ENCODE results near the gene LRBA. TPM values are rescaled to one million over a fixed set of nuclear protein-coding genes. Genes with fewer than 3 reads are reported as not detected.

The LRBA gene
- total RNA-seq, 2 donors from 2014 or later = 30.9 to 33.7 TPM

- Histone ChIP-seq H3K4me1 (ENCODE audit: control insufficient read depth in 1 of 2, low read depth in 2 of 2) (no peaks in the 10 kb centered on the region), H3K27me3 (replicated peaks; ENCODE audit: insufficient read depth) (no peaks in the 10 kb centered on the region), H3K27ac (no peak overlapping the region), H3K4me3 (peak overlapping the region; percentile 60), H3K36me3 (no peaks in the 10 kb centered on the region), H3K9me3 (no peaks in the 10 kb centered on the region)
- TF ChIP-seq CTCF (IDR thresholded peaks at IDR 0.05) = no peak
- DNase-seq (ENCODE audit: low spot score) (no peak), ATAC-seq (ENCODE audit: insufficient number of reproducible peaks, low FRiP score, low read depth) (no peak)
These were observed 434.8 kb downstream of the LRBA start for GRCh38 chr4:150580306-150580705.

- H3K4me3 ChIP-seq = peak overlapping the region; percentile 60
- no peaks in the 10 kb centered on the region for H3K36me3 ChIP-seq
- H3K4me1 ChIP-seq (ENCODE audit: control insufficient read depth in 1 of 2, low read depth in 2 of 2) = no peaks in the 10 kb centered on the region
- peak overlapping the region in 1 of 2 donors; percentile 50 for H3K27ac ChIP-seq
- DNase-seq (ENCODE audit: low spot score) = no peak
- no peaks in the 10 kb centered on the region for H3K27me3 ChIP-seq (replicated peaks; ENCODE audit: insufficient read depth)
- TF ChIP-seq CTCF (IDR thresholded peaks at IDR 0.05) = no peak
- ATAC-seq (ENCODE audit: insufficient number of reproducible peaks, low FRiP score, low read depth) = no peak
- H3K9me3 ChIP-seq = no peaks in the 10 kb centered on the region
These were observed 435.4 kb downstream of the LRBA start for GRCh38 chr4:150579551-150580234.

- ATAC-seq (ENCODE audit: insufficient number of reproducible peaks, low FRiP score, low read depth) = no peak
- peak overlapping the region; percentile 60 for H3K4me3 ChIP-seq
These were observed 436.2 kb downstream of the LRBA start for GRCh38 chr4:150578745-150579501.

GRCh38 chr4:150577796-150578195 lies 437.3 kb downstream of the LRBA start:
- no peaks in the 10 kb centered on the region for H3K36me3 ChIP-seq
- no peaks in the 10 kb centered on the region for H3K4me1 ChIP-seq (ENCODE audit: control insufficient read depth in 1 of 2, low read depth in 2 of 2)
- DNase-seq (ENCODE audit: low spot score) (no peak), ATAC-seq (ENCODE audit: insufficient number of reproducible peaks, low FRiP score, low read depth) (no peak)
- H3K9me3 ChIP-seq = no peaks in the 10 kb centered on the region
- no peak overlapping the region for H3K27ac ChIP-seq
- H3K4me3 ChIP-seq = no peak overlapping the region
- H3K27me3 ChIP-seq (replicated peaks; ENCODE audit: insufficient read depth) = no peaks in the 10 kb centered on the region
- TF ChIP-seq CTCF (IDR thresholded peaks at IDR 0.05) = no peak

More at GRCh38 chr4:150578745-150579501, 436.2 kb downstream of the LRBA start:
- Histone ChIP-seq H3K27ac (peak overlapping the region in 1 of 2 donors; percentile 50), H3K4me1 (ENCODE audit: control insufficient read depth in 1 of 2, low read depth in 2 of 2) (no peaks in the 10 kb centered on the region), H3K36me3 (no peaks in the 10 kb centered on the region), H3K9me3 (no peaks in the 10 kb centered on the region), H3K27me3 (replicated peaks; ENCODE audit: insufficient read depth) (no peaks in the 10 kb centered on the region)
- TF ChIP-seq CTCF (IDR thresholded peaks at IDR 0.05) = no peak
- no peak for DNase-seq (ENCODE audit: low spot score)

GRCh38 chr4:150574678-150575077 lies 440.4 kb downstream of the LRBA start:
- Histone ChIP-seq H3K9me3 (no peaks in the 10 kb centered on the region), H3K36me3 (no peaks in the 10 kb centered on the region), H3K27me3 (replicated peaks; ENCODE audit: insufficient read depth) (no peaks in the 10 kb centered on the region), H3K4me1 (ENCODE audit: control insufficient read depth in 1 of 2, low read depth in 2 of 2) (no peaks in the 10 kb centered on the region), H3K4me3 (no peak overlapping the region), H3K27ac (no peak overlapping the region)
- DNase-seq (ENCODE audit: low spot score) = no peak
- TF ChIP-seq CTCF (IDR thresholded peaks at IDR 0.05) = no peak
- no peak for ATAC-seq (ENCODE audit: insufficient number of reproducible peaks, low FRiP score, low read depth)

Measured in thoracic aorta (tissue), 2 donors.